GM12891 (cell line): ENCODE results near the gene DESI1.
"Not testable (repeated sequence)": the region's sequence is repeated elsewhere in the genome, so short reads cannot be mapped to it uniquely, and the experiment has no call there.

Source experiments
- DNase-seq: peaks from one replicate; pipeline ENCODE4 v3.0.0; 2011; ENCODE audit warnings: low spot score; ENCODE audit not compliant: insufficient read length
- FAIRE-seq: peaks from 2 replicates; lab custom pipeline; 2011; peaks lifted over from hg19 to GRCh38; lab: Jason Lieb, UNC
- PAX5 ChIP-seq: IDR thresholded peaks from 2 replicates; pipeline ENCODE4 v1.6.1; 2011; ENCODE audit warnings: low read length, moderate library complexity, mild to moderate bottlenecking; ENCODE audit not compliant: insufficient read depth, severe bottlenecking
- POLR2A ChIP-seq: IDR thresholded peaks from 2 replicates; pipeline ENCODE4 v1.6.1; 2011; ENCODE audit warnings: low read depth, low read length, control low read depth
- POLR2AphosphoS5 ChIP-seq: IDR thresholded peaks from 2 replicates; pipeline ENCODE4 v1.6.1; 2011; ENCODE audit warnings: low read depth, low read length, control low read depth
- POU2F2 ChIP-seq: IDR thresholded peaks from 2 replicates; pipeline ENCODE4 v1.6.1; 2011; ENCODE audit warnings: low read depth, mild to moderate bottlenecking, control low read depth, low read length, moderate library complexity
- SPI1 ChIP-seq: IDR thresholded peaks from 2 replicates; pipeline ENCODE4 v1.6.1; 2011; ENCODE audit warnings: low read depth, low read length, control low read depth
- TAF1 ChIP-seq: IDR thresholded peaks from 2 replicates; pipeline ENCODE4 v1.6.1; 2011; ENCODE audit warnings: low read depth, low read length, control low read depth

The DESI1 gene

DNA sequence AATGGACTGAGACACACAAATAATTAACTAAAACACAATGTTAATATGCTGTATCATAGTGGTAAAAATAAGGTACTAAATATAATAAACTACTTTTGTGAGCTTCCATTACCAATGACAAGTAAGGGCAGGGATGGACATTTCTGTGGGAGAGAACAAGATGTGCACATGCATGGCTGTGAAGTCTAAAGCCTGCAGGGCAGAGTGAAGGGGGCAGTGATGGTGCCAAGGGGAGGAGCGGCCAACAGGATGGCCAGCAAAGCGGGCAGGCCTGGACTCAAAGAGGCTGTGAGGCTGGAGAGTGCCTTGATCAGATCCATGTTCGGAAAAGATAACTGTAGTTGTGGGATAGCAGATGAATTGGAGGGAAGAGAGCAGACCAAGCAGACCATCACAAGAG is 12.5 kb downstream of the DESI1 start:
- FAIRE-seq (no peak), DNase-seq (no peak)
- TF ChIP-seq POLR2A, result no peak
- no peak for TF ChIP-seq POLR2AphosphoS5
- TF ChIP-seq POU2F2, result no peak
- TF ChIP-seq PAX5, result no peak
- no peak for TF ChIP-seq SPI1
- TF ChIP-seq TAF1, result no peak

DNA sequence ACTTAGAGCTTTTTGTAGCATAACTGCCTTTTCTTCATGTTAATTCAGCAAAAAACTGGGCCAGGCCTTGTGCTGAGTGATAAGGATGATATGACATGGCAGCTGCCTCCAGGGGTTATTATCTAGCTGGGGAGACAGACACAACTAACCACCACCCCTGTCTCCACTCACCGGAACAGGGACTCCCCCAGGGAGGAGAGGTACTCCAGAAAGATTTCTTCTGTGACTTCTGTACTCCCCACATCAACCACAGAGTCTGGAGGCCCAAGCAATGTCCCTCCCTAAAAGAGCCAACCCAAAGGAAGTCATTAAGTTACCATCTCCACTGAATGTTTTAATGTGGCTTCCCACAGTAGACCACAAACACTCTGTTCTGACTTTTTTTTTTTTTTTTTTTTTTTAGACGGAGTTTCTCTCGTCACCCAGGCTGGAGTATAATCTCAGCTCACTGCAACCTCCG is 16.9 kb downstream of the DESI1 start:
- DNase-seq, result peak; percentile 54
- TF ChIP-seq SPI1, result peak; percentile 31; the same call in 1 of the 2 replicates
- TF ChIP-seq POU2F2, result 0 out of 2 replicates have a peak, but pooled peaks have one; percentile 70
- TF ChIP-seq POLR2A, result no peak
- peak; percentile 80 for TF ChIP-seq PAX5
- FAIRE-seq, result peak; percentile 92

DNA sequence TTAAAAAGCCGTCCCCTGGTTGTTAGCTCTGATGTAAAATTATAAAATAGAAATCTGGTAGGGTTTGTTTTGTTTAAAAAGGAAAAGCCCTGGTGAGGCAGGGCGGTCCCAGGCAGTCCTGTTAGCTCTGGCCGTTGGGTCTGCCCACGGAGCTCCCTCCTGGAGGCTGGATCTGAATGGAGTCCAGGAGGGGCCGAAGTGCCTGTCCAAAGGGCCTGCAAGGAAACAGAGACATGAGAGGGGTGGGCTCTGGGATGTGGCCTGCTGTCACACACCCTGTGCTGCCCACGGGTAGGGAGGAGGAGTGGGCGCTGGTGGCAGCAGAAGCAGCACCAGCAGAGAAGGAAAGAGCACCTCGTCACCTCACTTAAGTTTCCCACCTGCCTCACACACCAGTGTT is 19.9 kb downstream of the DESI1 start:
- FAIRE-seq (no peak), DNase-seq (no peak)
- TF ChIP-seq POLR2A (no peak), SPI1 (no peak), POU2F2 (no peak), POLR2AphosphoS5 (no peak), TAF1 (no peak)

DNA sequence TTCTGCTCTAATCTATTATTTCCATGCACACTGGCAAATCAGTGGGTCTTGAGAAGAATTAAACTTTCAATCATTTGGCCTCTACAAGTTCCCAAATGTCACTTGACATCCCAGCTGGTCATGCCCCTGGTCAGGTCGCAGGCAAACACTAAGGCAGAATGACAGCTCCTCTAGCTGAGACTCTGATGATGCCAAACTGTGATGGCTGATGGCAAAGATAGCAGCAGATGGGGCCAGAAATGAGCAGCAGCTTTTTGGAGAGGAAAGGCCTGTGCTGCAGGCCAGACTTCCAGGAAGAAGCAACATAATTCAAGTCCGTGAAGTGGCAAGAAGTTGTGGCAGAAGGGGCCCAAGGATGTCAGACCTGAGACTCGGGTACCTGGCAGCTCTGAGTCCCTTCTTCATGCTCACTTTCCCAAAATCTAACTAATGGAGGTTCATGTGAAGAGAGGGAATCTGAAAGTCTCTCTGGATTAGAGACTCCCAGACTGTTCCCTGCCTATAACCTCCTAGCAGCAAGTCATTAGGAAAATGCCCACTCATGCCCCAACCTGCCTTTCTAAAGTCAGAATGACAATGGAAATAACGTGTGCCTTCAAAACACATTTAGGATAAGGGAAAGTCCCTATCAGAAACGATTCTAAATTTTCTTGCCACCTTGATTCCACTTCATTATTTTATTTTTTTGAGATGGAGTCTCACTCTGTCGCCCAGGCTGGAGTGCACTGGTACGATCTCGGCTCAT is 21.8 kb downstream of the DESI1 start:
- FAIRE-seq, result no peak
- DNase-seq, result no peak
- TF ChIP-seq TAF1 (no peak), SPI1 (no peak), POLR2AphosphoS5 (no peak), POU2F2 (no peak), PAX5 (no peak), POLR2A (no peak)

DNA sequence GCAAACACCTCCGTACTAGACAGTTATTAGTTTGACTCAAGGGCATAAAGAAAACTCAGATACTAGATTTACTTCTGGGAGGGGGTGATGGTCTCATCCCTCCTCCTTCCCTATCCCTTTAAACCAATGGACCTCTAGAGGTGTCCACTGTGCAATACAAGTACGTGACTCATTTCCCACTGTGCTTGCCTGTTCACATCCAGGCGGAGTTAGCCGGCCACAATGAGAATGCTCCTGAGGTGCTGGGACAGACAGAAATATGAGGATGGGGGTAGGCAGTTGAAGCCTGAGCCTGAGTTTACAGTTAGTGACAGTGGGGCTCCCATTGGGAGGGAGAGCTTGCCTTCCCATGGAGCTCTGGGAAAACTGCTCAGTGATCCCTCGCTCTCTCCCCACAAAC is 22.8 kb downstream of the DESI1 start:
- DNase-seq, result no peak
- TF ChIP-seq POLR2A, result no peak
- TF ChIP-seq POLR2AphosphoS5, result no peak
- no peak for TF ChIP-seq PAX5
- TF ChIP-seq SPI1, result no peak
- TF ChIP-seq TAF1, result no peak
- TF ChIP-seq POU2F2, result no peak
- no peak for FAIRE-seq

DNA sequence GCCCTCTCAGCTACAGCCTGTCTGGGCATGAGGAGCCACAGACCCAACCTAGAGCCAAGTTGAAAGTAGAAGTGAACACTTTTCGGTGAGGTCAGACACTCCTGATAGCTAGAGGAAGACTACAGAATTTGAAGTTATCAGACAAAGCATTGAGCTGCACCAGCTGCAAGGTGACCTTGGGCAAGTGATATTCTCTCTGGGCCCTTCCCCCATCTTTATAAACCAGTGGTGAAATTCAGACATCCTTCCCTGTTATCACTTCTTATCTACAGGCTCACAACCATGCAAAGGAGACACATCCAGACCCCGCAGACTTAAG is 23.2 kb downstream of the DESI1 start:
- TF ChIP-seq TAF1 (no peak), POLR2A (no peak), SPI1 (no peak)
- DNase-seq (no peak), FAIRE-seq (no peak)

DNA sequence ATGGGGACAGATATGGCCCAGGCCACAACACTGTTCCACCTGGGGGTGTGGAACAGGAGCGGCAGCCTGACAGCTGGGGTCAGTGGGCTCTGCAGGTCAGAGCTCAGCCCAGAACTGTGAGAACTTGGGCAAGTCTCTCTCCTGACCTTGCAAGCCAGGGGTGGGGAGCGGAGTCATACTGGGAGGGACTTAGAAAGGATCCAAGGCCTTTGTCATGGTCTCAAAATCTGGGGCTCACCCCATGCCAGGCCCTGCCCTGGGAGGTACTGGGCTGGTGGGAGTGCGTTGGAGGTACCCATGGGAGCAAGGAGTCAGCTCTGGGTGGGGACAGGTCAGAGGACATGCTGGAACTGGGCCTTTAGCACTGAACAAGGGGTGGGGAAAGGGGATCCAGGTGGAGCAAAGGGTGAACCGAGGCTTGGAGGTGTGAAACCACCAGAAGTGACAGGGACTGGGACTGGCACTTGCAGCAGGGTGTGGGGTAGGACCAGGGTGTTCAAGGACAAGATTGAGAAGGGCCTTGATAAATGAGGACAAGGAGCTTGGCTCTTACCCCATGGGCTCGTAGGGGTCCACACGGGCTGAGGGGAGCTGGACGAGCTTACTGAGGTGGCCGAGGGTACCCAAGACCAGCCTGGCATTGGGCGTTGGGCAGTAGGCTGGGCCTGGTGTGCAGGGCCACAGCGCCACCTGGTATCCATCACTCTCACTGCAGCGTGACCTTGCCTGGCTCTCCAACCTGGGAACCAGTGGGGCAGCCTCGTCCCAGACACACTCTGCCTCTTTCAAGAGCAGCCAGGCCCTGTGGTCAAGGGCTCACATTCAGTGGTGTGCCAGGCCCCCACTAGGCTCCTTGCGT is 23.8 kb downstream of the DESI1 start:
- DNase-seq (no peak), FAIRE-seq (peak; percentile 81)
- no peak for TF ChIP-seq POU2F2
- no peak for TF ChIP-seq SPI1
- TF ChIP-seq PAX5, result no peak
- TF ChIP-seq TAF1, result no peak
- no peak for TF ChIP-seq POLR2AphosphoS5
- no peak for TF ChIP-seq POLR2A

DNA sequence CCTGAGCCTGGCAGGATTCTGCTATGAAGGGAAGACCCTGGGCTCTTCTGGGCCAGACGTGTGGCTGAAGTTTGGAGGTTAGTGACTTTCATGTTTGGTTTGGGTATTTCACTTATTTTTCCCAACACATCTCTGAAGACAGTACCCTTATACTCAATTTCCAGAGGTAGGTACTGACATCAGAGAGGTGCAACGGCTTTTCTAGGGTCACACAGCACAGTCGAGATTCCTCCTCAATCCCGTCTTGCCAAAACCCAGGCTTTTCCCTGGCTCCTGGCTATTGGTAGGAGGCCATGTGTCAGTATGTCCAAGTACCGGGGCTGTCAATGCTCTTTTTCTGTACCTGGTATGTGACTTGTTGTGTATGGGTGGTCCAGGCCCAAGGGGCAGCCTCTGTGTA is 25.1 kb downstream of the DESI1 start:
- no peak for DNase-seq
- TF ChIP-seq POU2F2 (no peak), POLR2AphosphoS5 (no peak), PAX5 (no peak), POLR2A (no peak), SPI1 (no peak), TAF1 (no peak)
- FAIRE-seq, result no peak

DNA sequence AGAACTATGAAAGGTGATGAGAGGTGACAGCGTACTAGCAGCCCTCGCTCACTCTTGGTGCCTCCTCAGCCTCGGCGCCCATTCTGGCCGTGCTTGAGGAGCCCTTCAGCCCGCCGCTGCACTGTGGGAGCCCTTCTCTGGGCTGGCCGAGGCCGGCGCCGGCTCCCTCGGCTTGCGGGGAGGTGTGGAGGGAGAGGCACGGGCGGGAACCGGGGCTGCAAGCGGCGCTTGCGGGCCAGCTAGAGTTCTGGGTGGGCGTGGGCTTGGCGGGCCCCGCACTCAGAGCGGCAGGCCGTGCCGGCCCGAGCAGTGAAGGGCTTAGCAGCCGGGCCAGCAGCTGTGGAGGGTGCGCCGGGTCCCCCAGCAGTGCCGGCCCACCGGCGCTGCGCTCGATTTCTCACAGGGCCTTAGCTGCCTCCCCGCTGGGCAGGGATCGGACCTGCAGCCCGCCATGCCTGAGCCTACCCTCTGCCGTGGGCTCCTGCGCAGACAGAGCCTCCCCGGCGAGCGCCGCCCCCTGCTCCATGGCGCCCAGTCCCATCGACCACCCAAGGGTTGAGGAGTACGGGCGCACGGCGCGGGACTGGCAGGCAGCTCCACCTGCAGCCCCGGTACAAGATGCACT is 27.4 kb downstream of the DESI1 start:
- not testable (repeated sequence) for FAIRE-seq, DNase-seq
